D721Med (cell line): ENCODE data around the gene PDCD4.

ENCODE experiments used
- DNase-seq: peaks from one replicate; pipeline ENCODE4 v3.0.0; 2011; ENCODE audit warnings: low spot score; ENCODE audit not compliant: insufficient read length
- FAIRE-seq: peaks from 2 replicates; lab custom pipeline; 2011; peaks lifted over from hg19 to GRCh38; lab: Jason Lieb, UNC
- CTCF ChIP-seq: IDR thresholded peaks from 2 replicates; pipeline ENCODE4 v1.5.1; 2012; ENCODE audit warnings: mild to moderate bottlenecking, control low read depth; ENCODE audit not compliant: insufficient read depth; ENCODE audit errors: missing control alignments

Gene PDCD4

GRCh38 chr10:110939419-110939818 is 67.7 kb downstream of the PDCD4 start:
- TF ChIP-seq CTCF = no peak
- no peak for DNase-seq
- FAIRE-seq = no peak

- no peak for TF ChIP-seq CTCF
- DNase-seq (no peak), FAIRE-seq (no peak)
Measured at GRCh38 chr10:110944792-110945396, 73.2 kb downstream of the PDCD4 start.

GRCh38 chr10:110946496-110946895 is 74.8 kb downstream of the PDCD4 start:
- DNase-seq (no peak), FAIRE-seq (no peak)

GRCh38 chr10:110947061-110947595 is 75.4 kb downstream of the PDCD4 start:
- FAIRE-seq (no peak), DNase-seq (no peak)
- no peak for TF ChIP-seq CTCF

More at GRCh38 chr10:110946496-110946895, 74.8 kb downstream of the PDCD4 start:
- TF ChIP-seq CTCF = no peak
